Loucy (cell line): ENCODE measurements around the gene PLXNB1.

Source experiments
- CTCF ChIP-seq: fragments of 200-600 bp; sonication (generic); conservative IDR thresholded peaks from 2 replicates; pipeline ENCODE4 v1.5.1; 2014; ENCODE audit warnings: mild to moderate bottlenecking, antibody characterized with exemption, low read length
- EZH2phosphoT487 ChIP-seq: fragments of 200-600 bp; IDR thresholded peaks from 2 replicates; pipeline ENCODE4 v1.6.1; 2018; ENCODE audit warnings: antibody characterized with exemption, mild to moderate bottlenecking, moderate library complexity, borderline replicate concordance

- TF ChIP-seq CTCF = peak; percentile 60
- no peak for TF ChIP-seq EZH2phosphoT487
Measured at GRCh38 chr3:48432411-48433371, 2.8 kb upstream of the PLXNB1 start.
